Neural cell (in vitro differentiated cells): ENCODE measurements around the gene LRP5. TPM values are rescaled to one million over a fixed set of nuclear protein-coding genes. Genes with fewer than 3 reads are reported as not detected.

ENCODE experiments used
- H2AFZ ChIP-seq: fragments of 200-600, 300-800 bp; sonication (generic), shearing (Covaris generic); 2 replicates; pipeline ENCODE4 v1.6.0; 2014; ENCODE audit warnings: low read depth, mild to moderate bottlenecking, antibody characterized with exemption, low read length, moderate library complexity
- H3F3A ChIP-seq: fragments of 200-600 bp; shearing (Covaris generic); 2 replicates; pipeline ENCODE4 v1.6.1; 2016; ENCODE audit warnings: mild to moderate bottlenecking, moderate library complexity, mixed read lengths, antibody characterized with exemption, low read length; ENCODE audit not compliant: insufficient read depth, poor library complexity, severe bottlenecking
- H3K27ac ChIP-seq: fragments of 200-600, 300-800 bp; sonication (generic), shearing (Covaris generic); 2 replicates; pipeline ENCODE4 v1.5.1; 2014; ENCODE audit warnings: mild to moderate bottlenecking, low read length, moderate library complexity
- H3K27me3 ChIP-seq: fragments of 300-800, 200-600 bp; sonication (generic), shearing (Covaris generic); 2 replicates; pipeline ENCODE4 v1.6.0; 2014; ENCODE audit warnings: mild to moderate bottlenecking, low read depth, low read length, moderate library complexity; ENCODE audit not compliant: insufficient read depth
- H3K36me3 ChIP-seq: fragments of 300-800, 200-600 bp; sonication (generic), shearing (Covaris generic); 2 replicates; pipeline ENCODE4 v1.5.1; 2014; ENCODE audit warnings: mild to moderate bottlenecking, antibody characterized with exemption, low read length, moderate library complexity; ENCODE audit not compliant: insufficient read depth
- H3K4me2 ChIP-seq: fragments of 300-800, 200-600 bp; sonication (generic), shearing (Covaris generic); 2 replicates; pipeline ENCODE4 v1.6.0; 2014; ENCODE audit warnings: mild to moderate bottlenecking, low read length
- H3K4me3 ChIP-seq: fragments of 300-800, 200-600 bp; sonication (generic), shearing (Covaris generic); 2 replicates; pipeline ENCODE4 v1.5.1; 2014; ENCODE audit warnings: mild to moderate bottlenecking, low read length, moderate library complexity
- H3K79me2 ChIP-seq: fragments of 200-600 bp; shearing (Covaris generic); replicated peaks from 2 replicates; pipeline ENCODE4 v1.6.0; 2014; ENCODE audit warnings: mild to moderate bottlenecking, low read length, moderate library complexity; ENCODE audit not compliant: insufficient read depth
- H3K9ac ChIP-seq: fragments of 300-800, 200-600 bp; sonication (generic), shearing (Covaris generic); 2 replicates; pipeline ENCODE4 v1.6.1; 2016; ENCODE audit warnings: mild to moderate bottlenecking, low read length, mixed read lengths
- H3K9me2 ChIP-seq: fragments of 200-600 bp; shearing (Covaris generic); 2 replicates; pipeline ENCODE4 v1.6.1; 2016; ENCODE audit warnings: mild to moderate bottlenecking, low read length, mixed read lengths; ENCODE audit not compliant: insufficient read depth
- H3K9me3 ChIP-seq: fragments of 200-600, 300-800 bp; sonication (generic), shearing (Covaris generic); 2 replicates; pipeline ENCODE4 v1.6.1; 2016; ENCODE audit warnings: mild to moderate bottlenecking, mixed run types, low read length, moderate library complexity, mixed read lengths
- H4K20me1 ChIP-seq: fragments of 200-600 bp; shearing (Covaris generic); 2 replicates; pipeline ENCODE4 v1.6.1; 2016; ENCODE audit warnings: mild to moderate bottlenecking, mixed run types; ENCODE audit not compliant: insufficient read depth
- EP300 ChIP-seq: fragments of 450-650 bp; conservative IDR thresholded peaks from 2 replicates; pipeline ENCODE4 v1.6.1; 2014; ENCODE audit warnings: antibody characterized with exemption, mild to moderate bottlenecking, moderate library complexity; ENCODE audit not compliant: poor library complexity, severe bottlenecking
- EZH2 ChIP-seq: fragments of 200-600, 300-800 bp; shearing (Covaris generic), sonication (generic); IDR thresholded peaks from 2 replicates; pipeline ENCODE4 v1.6.1; 2014; ENCODE audit warnings: antibody characterized with exemption, low read length, borderline replicate concordance, mild to moderate bottlenecking; ENCODE audit not compliant: insufficient read depth, poor library complexity, severe bottlenecking
- MXI1 ChIP-seq: fragments of 450-650 bp; conservative IDR thresholded peaks from 2 replicates; pipeline ENCODE4 v1.6.1; 2014; ENCODE audit warnings: antibody characterized with exemption, mild to moderate bottlenecking; ENCODE audit not compliant: poor library complexity, severe bottlenecking
- POLR2AphosphoS5 ChIP-seq: IDR thresholded peaks from 2 replicates; pipeline ENCODE4 v1.6.1; 2012
- RAD21 ChIP-seq: fragments of 450-650 bp; conservative IDR thresholded peaks from 2 replicates; pipeline ENCODE4 v1.6.1; 2014; ENCODE audit warnings: antibody characterized with exemption, mild to moderate bottlenecking, moderate library complexity
- SMC3 ChIP-seq: fragments of 450-650 bp; conservative IDR thresholded peaks from 2 replicates; pipeline ENCODE4 v1.6.1; 2014; ENCODE audit warnings: antibody characterized with exemption, mild to moderate bottlenecking, moderate library complexity; ENCODE audit not compliant: poor library complexity
- TAF1 ChIP-seq: IDR thresholded peaks from 2 replicates; pipeline ENCODE4 v1.6.1; 2012; ENCODE audit warnings: low read depth
- polyA plus RNA-seq: library from polyadenylated mRNA; depleted of rRNA; stranded (reverse); fragments of >200 nt; gene quantifications from 2 replicates; pipeline ENCODE4 v1.2.3, GENCODE V29; 2014
- TF ChIP-seq, protein P1 (sequence below): fragments of 450-650 bp; IDR thresholded peaks from 2 replicates; pipeline ENCODE4 v1.5.1; 2014; ENCODE audit warnings: antibody characterized with exemption, mild to moderate bottlenecking, moderate library complexity; ENCODE audit not compliant: poor library complexity, severe bottlenecking
- TF ChIP-seq, protein P2 (sequence below): IDR thresholded peaks from 2 replicates; pipeline ENCODE4 v1.6.1; 2012; ENCODE audit warnings: borderline replicate concordance

LRP5 gene
- polyA plus RNA-seq, 1 donor from 2014 or later = 3.0 TPM

DNA sequence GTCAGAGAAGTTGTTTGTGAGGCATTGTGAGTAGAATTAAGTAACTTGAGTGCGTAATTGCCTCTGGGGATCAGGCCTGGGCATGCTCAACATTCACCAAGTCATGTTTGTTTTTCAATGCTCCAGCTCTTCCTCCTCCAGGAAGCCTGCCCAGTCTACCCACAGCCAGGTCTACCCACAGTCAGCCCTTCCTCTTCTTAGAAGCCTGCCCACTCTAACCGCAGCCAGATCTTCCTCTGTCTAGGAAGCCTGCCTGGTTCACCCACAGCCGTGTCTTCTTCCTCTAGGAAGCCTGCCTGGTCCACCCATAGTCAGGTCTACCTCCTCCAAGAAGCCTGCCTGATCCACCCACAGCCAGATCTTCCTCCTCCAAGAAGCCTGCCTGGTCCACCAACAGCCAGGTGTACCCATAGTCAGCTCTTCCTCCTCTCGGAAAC is 25.0 kb downstream of the LRP5 start:
- Histone ChIP-seq H3K9me2 (no peaks in the 10 kb centered on the region), H2AFZ (no peak overlapping the region), H3K27me3 (no peaks in the 10 kb centered on the region), H3K79me2 (no peaks in the 10 kb centered on the region), H3F3A (no peaks in the 10 kb centered on the region), H3K27ac (no peak overlapping the region), H3K4me2 (no peak overlapping the region), H3K4me3 (no peak overlapping the region), H3K9ac (no peak overlapping the region), H3K36me3 (no peaks in the 10 kb centered on the region), H3K9me3 (no peaks in the 10 kb centered on the region), H4K20me1 (no peaks in the 10 kb centered on the region)
- TF ChIP-seq MXI1 (no peak), SMC3 (no peak), EP300 (no peak), POLR2AphosphoS5 (no peak), TAF1 (no peak), RAD21 (no peak), EZH2 (no peak)
- TF ChIP-seq, protein P1, sequence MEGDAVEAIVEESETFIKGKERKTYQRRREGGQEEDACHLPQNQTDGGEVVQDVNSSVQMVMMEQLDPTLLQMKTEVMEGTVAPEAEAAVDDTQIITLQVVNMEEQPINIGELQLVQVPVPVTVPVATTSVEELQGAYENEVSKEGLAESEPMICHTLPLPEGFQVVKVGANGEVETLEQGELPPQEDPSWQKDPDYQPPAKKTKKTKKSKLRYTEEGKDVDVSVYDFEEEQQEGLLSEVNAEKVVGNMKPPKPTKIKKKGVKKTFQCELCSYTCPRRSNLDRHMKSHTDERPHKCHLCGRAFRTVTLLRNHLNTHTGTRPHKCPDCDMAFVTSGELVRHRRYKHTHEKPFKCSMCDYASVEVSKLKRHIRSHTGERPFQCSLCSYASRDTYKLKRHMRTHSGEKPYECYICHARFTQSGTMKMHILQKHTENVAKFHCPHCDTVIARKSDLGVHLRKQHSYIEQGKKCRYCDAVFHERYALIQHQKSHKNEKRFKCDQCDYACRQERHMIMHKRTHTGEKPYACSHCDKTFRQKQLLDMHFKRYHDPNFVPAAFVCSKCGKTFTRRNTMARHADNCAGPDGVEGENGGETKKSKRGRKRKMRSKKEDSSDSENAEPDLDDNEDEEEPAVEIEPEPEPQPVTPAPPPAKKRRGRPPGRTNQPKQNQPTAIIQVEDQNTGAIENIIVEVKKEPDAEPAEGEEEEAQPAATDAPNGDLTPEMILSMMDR = no peak

DNA sequence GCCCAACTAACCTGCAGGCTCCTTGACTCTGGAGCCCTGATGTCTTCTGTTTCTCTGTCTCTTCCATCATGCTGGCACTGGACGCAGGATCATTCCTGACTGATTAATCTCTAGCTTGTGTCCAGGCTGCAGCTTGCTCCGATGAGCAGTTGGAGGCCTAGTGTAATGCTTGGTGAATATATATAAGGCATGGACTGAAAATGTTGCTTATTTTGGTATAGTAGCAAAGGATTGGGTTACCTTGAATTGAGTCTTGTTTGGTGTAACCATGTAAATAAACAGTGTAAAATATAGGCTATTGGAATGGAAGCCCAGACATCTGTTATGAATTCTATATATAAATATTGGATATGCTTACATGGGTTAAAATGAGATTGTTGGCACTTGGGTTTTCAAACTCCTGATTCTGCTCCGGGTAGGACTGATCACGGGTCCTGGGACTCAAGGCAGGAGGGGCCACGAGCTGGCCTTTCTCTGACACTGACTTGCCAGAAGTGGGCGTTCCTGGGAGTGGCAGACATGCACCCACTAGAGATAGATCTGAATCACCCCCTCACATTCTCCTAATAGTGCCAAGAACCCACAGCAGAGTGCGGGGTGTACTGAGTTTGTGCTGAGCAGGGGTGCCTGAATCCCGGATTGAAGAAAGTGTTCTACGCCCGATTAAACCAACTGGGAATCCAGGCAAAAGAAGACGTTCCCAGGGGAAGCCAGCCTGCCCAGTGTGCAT is 25.8 kb downstream of the LRP5 start:
- H3K4me2 ChIP-seq = no peak overlapping the region
- no peaks in the 10 kb centered on the region for H3K27me3 ChIP-seq
- no peaks in the 10 kb centered on the region for H3K9me3 ChIP-seq
- no peaks in the 10 kb centered on the region for H3F3A ChIP-seq
- H2AFZ ChIP-seq = no peak overlapping the region
- H4K20me1 ChIP-seq = no peaks in the 10 kb centered on the region
- no peak for TF ChIP-seq EZH2
- TF ChIP-seq, protein P2, sequence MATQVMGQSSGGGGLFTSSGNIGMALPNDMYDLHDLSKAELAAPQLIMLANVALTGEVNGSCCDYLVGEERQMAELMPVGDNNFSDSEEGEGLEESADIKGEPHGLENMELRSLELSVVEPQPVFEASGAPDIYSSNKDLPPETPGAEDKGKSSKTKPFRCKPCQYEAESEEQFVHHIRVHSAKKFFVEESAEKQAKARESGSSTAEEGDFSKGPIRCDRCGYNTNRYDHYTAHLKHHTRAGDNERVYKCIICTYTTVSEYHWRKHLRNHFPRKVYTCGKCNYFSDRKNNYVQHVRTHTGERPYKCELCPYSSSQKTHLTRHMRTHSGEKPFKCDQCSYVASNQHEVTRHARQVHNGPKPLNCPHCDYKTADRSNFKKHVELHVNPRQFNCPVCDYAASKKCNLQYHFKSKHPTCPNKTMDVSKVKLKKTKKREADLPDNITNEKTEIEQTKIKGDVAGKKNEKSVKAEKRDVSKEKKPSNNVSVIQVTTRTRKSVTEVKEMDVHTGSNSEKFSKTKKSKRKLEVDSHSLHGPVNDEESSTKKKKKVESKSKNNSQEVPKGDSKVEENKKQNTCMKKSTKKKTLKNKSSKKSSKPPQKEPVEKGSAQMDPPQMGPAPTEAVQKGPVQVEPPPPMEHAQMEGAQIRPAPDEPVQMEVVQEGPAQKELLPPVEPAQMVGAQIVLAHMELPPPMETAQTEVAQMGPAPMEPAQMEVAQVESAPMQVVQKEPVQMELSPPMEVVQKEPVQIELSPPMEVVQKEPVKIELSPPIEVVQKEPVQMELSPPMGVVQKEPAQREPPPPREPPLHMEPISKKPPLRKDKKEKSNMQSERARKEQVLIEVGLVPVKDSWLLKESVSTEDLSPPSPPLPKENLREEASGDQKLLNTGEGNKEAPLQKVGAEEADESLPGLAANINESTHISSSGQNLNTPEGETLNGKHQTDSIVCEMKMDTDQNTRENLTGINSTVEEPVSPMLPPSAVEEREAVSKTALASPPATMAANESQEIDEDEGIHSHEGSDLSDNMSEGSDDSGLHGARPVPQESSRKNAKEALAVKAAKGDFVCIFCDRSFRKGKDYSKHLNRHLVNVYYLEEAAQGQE = no peak
- no peak for TF ChIP-seq TAF1
- no peak for TF ChIP-seq MXI1
- TF ChIP-seq, protein P1 = no peak
- TF ChIP-seq EP300 = no peak
- TF ChIP-seq SMC3 = no peak
- TF ChIP-seq RAD21 = no peak
- TF ChIP-seq POLR2AphosphoS5 = no peak
- no peak overlapping the region for H3K9ac ChIP-seq
- no peaks in the 10 kb centered on the region for H3K79me2 ChIP-seq
- no peak overlapping the region for H3K27ac ChIP-seq
- no peaks in the 10 kb centered on the region for H3K36me3 ChIP-seq
- H3K4me3 ChIP-seq = no peak overlapping the region
- no peaks in the 10 kb centered on the region for H3K9me2 ChIP-seq
